ENCODE measurements around the gene TRMT2A.

TRMT2A gene

GRCh38 chr22:20156611-20157429, 39.8 kb upstream of the TRMT2A start:
- Histone ChIP-seq H2BK15ac (ENCODE audit: low read length) (no peak overlapping the region), H2BK120ac (ENCODE audit: low read depth, low read length) (no peak overlapping the region), H2BK5ac (ENCODE audit: low read length) (no peak overlapping the region), H2AFZ (ENCODE audit: low read length) (peak overlapping the region; percentile 42), H3K18ac (ENCODE audit: low read length) (peak overlapping the region; percentile 30), H2AK5ac (ENCODE audit: low read depth, low read length) (peak overlapping the region; percentile 78), H3K79me1 (ENCODE audit: low read depth, low read length) (no peaks in the 10 kb centered on the region), H3K9me3 (replicated peaks in 1 of 2; ENCODE audit: control insufficient read depth in 2 of 2, insufficient read depth in 1 of 2, low read depth in 1 of 2, low read length in 2 of 2) (peaks cover 0 to 2% of the 10 kb centered on the region in 2 donors), H3K14ac (ENCODE audit: low read length) (peak overlapping the region; percentile 25), H3K27ac (replicated peaks; ENCODE audit: low read length) (no peak overlapping the region), H2BK12ac (ENCODE audit: low read length) (peak overlapping the region; percentile 12), H3K4me3 (ENCODE audit: low read length in 2 of 2) (no peak overlapping the region), H3K4me2 (ENCODE audit: insufficient read depth, low read length, poor library complexity, severe bottlenecking) (no peak overlapping the region), H3K36me3 (replicated peaks in 1 of 2; ENCODE audit: control insufficient read depth in 2 of 2, insufficient read depth in 2 of 2, low read length in 2 of 2) (no peaks in the 10 kb centered on the region), H3K4ac (ENCODE audit: low read length) (no peak overlapping the region), H3K4me1 (ENCODE audit: control insufficient read depth in 2 of 2, insufficient read depth in 1 of 2, low read depth in 1 of 2, low read length in 2 of 2) (peaks cover 15 to 35% of the 10 kb centered on the region in 2 donors), H3K23ac (ENCODE audit: low read depth, low read length, poor library complexity) (peak overlapping the region; percentile 76), H3K27me3 (ENCODE audit: control insufficient read depth in 3 of 3, insufficient read depth in 3 of 3, low read depth in 1 of 3, low read length in 3 of 3) (no peaks in the 10 kb centered on the region), H3K9ac (ENCODE audit: low read depth, low read length, poor library complexity) (no peak overlapping the region), H4K91ac (ENCODE audit: low read depth, low read length, poor library complexity) (no peak overlapping the region), H4K8ac (ENCODE audit: low read depth, low read length) (no peak overlapping the region)
- peak; percentile 81 for DNase-seq (ENCODE audit: low spot score)
- no CpG with 5 or more reads among the region's 17 CpGs for WGBS, 2 donors (ENCODE audit: extremely low coverage in 2 of 2, insufficient read length in 2 of 2, insufficient replicate concordance in 1 of 2)

GRCh38 chr22:20156042-20156389, 39.0 kb upstream of the TRMT2A start:
- no peaks in the 10 kb centered on the region for H3K27me3 ChIP-seq (ENCODE audit: control insufficient read depth in 3 of 3, insufficient read depth in 3 of 3, low read depth in 1 of 3, low read length in 3 of 3)
- no peak overlapping the region for H3K23ac ChIP-seq (ENCODE audit: low read depth, low read length, poor library complexity)
- H3K27ac ChIP-seq (replicated peaks; ENCODE audit: low read length) = no peak overlapping the region
- H3K14ac ChIP-seq (ENCODE audit: low read length) = peak overlapping the region; percentile 14
- no peak overlapping the region for H4K8ac ChIP-seq (ENCODE audit: low read depth, low read length)
- peak overlapping the region; percentile 37 for H3K9ac ChIP-seq (ENCODE audit: low read depth, low read length, poor library complexity)
- H3K36me3 ChIP-seq (replicated peaks in 1 of 2; ENCODE audit: control insufficient read depth in 2 of 2, insufficient read depth in 2 of 2, low read length in 2 of 2) = no peaks in the 10 kb centered on the region
- no CpG with 5 or more reads among the region's 7 CpGs for WGBS, 2 donors (ENCODE audit: extremely low coverage in 2 of 2, insufficient read length in 2 of 2, insufficient replicate concordance in 1 of 2)
- peak overlapping the region; percentile 27 for H3K18ac ChIP-seq (ENCODE audit: low read length)
- DNase-seq (ENCODE audit: low spot score) = no peak
- H2BK15ac ChIP-seq (ENCODE audit: low read length) = no peak overlapping the region
- no peak overlapping the region for H2BK120ac ChIP-seq (ENCODE audit: low read depth, low read length)
- no peak overlapping the region for H3K4me2 ChIP-seq (ENCODE audit: insufficient read depth, low read length, poor library complexity, severe bottlenecking)
- H3K4me3 ChIP-seq (ENCODE audit: low read length in 2 of 2) = no peak overlapping the region
- no peak overlapping the region for H4K91ac ChIP-seq (ENCODE audit: low read depth, low read length, poor library complexity)
- no peak overlapping the region for H2BK5ac ChIP-seq (ENCODE audit: low read length)
- H3K4me1 ChIP-seq (ENCODE audit: control insufficient read depth in 2 of 2, insufficient read depth in 1 of 2, low read depth in 1 of 2, low read length in 2 of 2) = peaks cover 16 to 35% of the 10 kb centered on the region in 2 donors
- H2AFZ ChIP-seq (ENCODE audit: low read length) = peak overlapping the region; percentile 42
- no peak overlapping the region for H3K4ac ChIP-seq (ENCODE audit: low read length)
- H2BK12ac ChIP-seq (ENCODE audit: low read length) = no peak overlapping the region
- peaks cover 0 to 2% of the 10 kb centered on the region in 2 donors for H3K9me3 ChIP-seq (replicated peaks in 1 of 2; ENCODE audit: control insufficient read depth in 2 of 2, insufficient read depth in 1 of 2, low read depth in 1 of 2, low read length in 2 of 2)
- no peaks in the 10 kb centered on the region for H3K79me1 ChIP-seq (ENCODE audit: low read depth, low read length)
- H2AK5ac ChIP-seq (ENCODE audit: low read depth, low read length) = peak overlapping the region; percentile 78

- Histone ChIP-seq H2BK12ac (ENCODE audit: low read length) (no peak overlapping the region), H3K4me1 (ENCODE audit: control insufficient read depth in 2 of 2, insufficient read depth in 1 of 2, low read depth in 1 of 2, low read length in 2 of 2) (peaks cover 16 to 35% of the 10 kb centered on the region in 2 donors), H2AFZ (ENCODE audit: low read length) (peak overlapping the region; percentile 81), H2BK15ac (ENCODE audit: low read length) (peak overlapping the region; percentile 49), H3K27me3 (ENCODE audit: control insufficient read depth in 3 of 3, insufficient read depth in 3 of 3, low read depth in 1 of 3, low read length in 3 of 3) (no peaks in the 10 kb centered on the region), H3K79me1 (ENCODE audit: low read depth, low read length) (no peaks in the 10 kb centered on the region), H3K4me2 (ENCODE audit: insufficient read depth, low read length, poor library complexity, severe bottlenecking) (no peak overlapping the region), H2BK120ac (ENCODE audit: low read depth, low read length) (no peak overlapping the region), H3K4ac (ENCODE audit: low read length) (no peak overlapping the region), H3K23ac (ENCODE audit: low read depth, low read length, poor library complexity) (no peak overlapping the region), H3K18ac (ENCODE audit: low read length) (peak overlapping the region; percentile 71), H4K8ac (ENCODE audit: low read depth, low read length) (no peak overlapping the region), H4K91ac (ENCODE audit: low read depth, low read length, poor library complexity) (no peak overlapping the region), H3K36me3 (replicated peaks in 1 of 2; ENCODE audit: control insufficient read depth in 2 of 2, insufficient read depth in 2 of 2, low read length in 2 of 2) (no peaks in the 10 kb centered on the region), H2AK5ac (ENCODE audit: low read depth, low read length) (peak overlapping the region; percentile 75), H3K14ac (ENCODE audit: low read length) (peak overlapping the region; percentile 89), H3K9ac (ENCODE audit: low read depth, low read length, poor library complexity) (peak overlapping the region; percentile 37), H3K9me3 (replicated peaks in 1 of 2; ENCODE audit: control insufficient read depth in 2 of 2, insufficient read depth in 1 of 2, low read depth in 1 of 2, low read length in 2 of 2) (peaks cover 0 to 2% of the 10 kb centered on the region in 2 donors), H2BK5ac (ENCODE audit: low read length) (no peak overlapping the region), H3K4me3 (ENCODE audit: low read length in 2 of 2) (peak overlapping the region in 1 of 2 donors; percentile 8), H3K27ac (replicated peaks; ENCODE audit: low read length) (no peak overlapping the region)
- WGBS, 2 donors (ENCODE audit: extremely low coverage in 2 of 2, insufficient read length in 2 of 2, insufficient replicate concordance in 1 of 2) = no CpG with 5 or more reads among the region's 30 CpGs
- DNase-seq (ENCODE audit: low spot score) = no peak
Measured at GRCh38 chr22:20155330-20156041, 38.5 kb upstream of the TRMT2A start.

GRCh38 chr22:20154602-20155187, 37.7 kb upstream of the TRMT2A start:
- Histone ChIP-seq H3K9me3 (replicated peaks in 1 of 2; ENCODE audit: control insufficient read depth in 2 of 2, insufficient read depth in 1 of 2, low read depth in 1 of 2, low read length in 2 of 2) (peaks cover 0 to 2% of the 10 kb centered on the region in 2 donors), H3K4ac (ENCODE audit: low read length) (no peak overlapping the region), H2BK5ac (ENCODE audit: low read length) (peak overlapping the region; percentile 66), H3K79me1 (ENCODE audit: low read depth, low read length) (no peaks in the 10 kb centered on the region), H3K4me3 (ENCODE audit: low read length in 2 of 2) (peak overlapping the region in 1 of 2 donors; percentile 8), H2BK12ac (ENCODE audit: low read length) (peak overlapping the region; percentile 41), H3K27ac (replicated peaks; ENCODE audit: low read length) (no peak overlapping the region), H3K4me2 (ENCODE audit: insufficient read depth, low read length, poor library complexity, severe bottlenecking) (no peak overlapping the region), H2BK15ac (ENCODE audit: low read length) (no peak overlapping the region), H2BK120ac (ENCODE audit: low read depth, low read length) (peak overlapping the region; percentile 31), H3K14ac (ENCODE audit: low read length) (peak overlapping the region; percentile 94), H2AFZ (ENCODE audit: low read length) (peak overlapping the region; percentile 81), H3K36me3 (replicated peaks in 1 of 2; ENCODE audit: control insufficient read depth in 2 of 2, insufficient read depth in 2 of 2, low read length in 2 of 2) (no peaks in the 10 kb centered on the region), H3K18ac (ENCODE audit: low read length) (peak overlapping the region; percentile 76), H3K23ac (ENCODE audit: low read depth, low read length, poor library complexity) (peak overlapping the region; percentile 66), H3K27me3 (ENCODE audit: control insufficient read depth in 3 of 3, insufficient read depth in 3 of 3, low read depth in 1 of 3, low read length in 3 of 3) (no peaks in the 10 kb centered on the region), H2AK5ac (ENCODE audit: low read depth, low read length) (peak overlapping the region; percentile 86), H4K91ac (ENCODE audit: low read depth, low read length, poor library complexity) (peak overlapping the region; percentile 92), H4K8ac (ENCODE audit: low read depth, low read length) (peak overlapping the region; percentile 43), H3K9ac (ENCODE audit: low read depth, low read length, poor library complexity) (peak overlapping the region; percentile 44), H3K4me1 (ENCODE audit: control insufficient read depth in 2 of 2, insufficient read depth in 1 of 2, low read depth in 1 of 2, low read length in 2 of 2) (peaks cover 16 to 35% of the 10 kb centered on the region in 2 donors)
- no peak for DNase-seq (ENCODE audit: low spot score)
- WGBS, 2 donors (ENCODE audit: extremely low coverage in 2 of 2, insufficient read length in 2 of 2, insufficient replicate concordance in 1 of 2) = no CpG with 5 or more reads among the region's 14 CpGs
